Uterus (tissue), 2 donors: Measurements from ENCODE around the gene LRBA.

Experiments used
- CTCF ChIP-seq, 4 experiments: fragments of 200-600 bp in 2 of 4; fragments of 450-650 bp in 2 of 4; sonication (generic) in 2 of 4; IDR thresholded peaks; one replicate each; pipeline ENCODE4 v1.5.1; 2016 to 2019; ENCODE audit warnings: antibody characterized with exemption in 4 of 4, mild to moderate bottlenecking in 2 of 4, moderate library complexity in 1 of 4
- POLR2A ChIP-seq, 2 donors: fragments of 450-650 bp; IDR thresholded peaks; one replicate each; pipeline ENCODE4 v1.6.1; 2016; ENCODE audit warnings: antibody characterized with exemption in 2 of 2, mild to moderate bottlenecking in 1 of 2, moderate library complexity in 1 of 2

GRCh38 chr4:150750824-150751223 is 264.3 kb downstream of the LRBA start:
- TF ChIP-seq CTCF (IDR thresholded peaks at IDR 0.05) (no peak), POLR2A (IDR thresholded peaks at IDR 0.05) (no peak)
